H1 (cell line): ENCODE measurements around the gene BCAS3. TPM values are rescaled to one million over a fixed set of nuclear protein-coding genes. Genes with fewer than 3 reads are reported as not detected.

ENCODE experiments used
- CTCF ChIA-PET: fragments of 300-600 bp; sonication (Branson Sonifier 250); formaldehyde crosslinking; loops from one replicate; lab custom pipeline; 2021; ENCODE audit not compliant: partially characterized antibody; lab: Charles Lee
- POLR2A ChIA-PET: fragments of 300-600 bp; sonication (Branson Sonifier 250); formaldehyde crosslinking; loops from one replicate; lab custom pipeline; 2021; ENCODE audit warnings: inconsistent platforms; ENCODE audit not compliant: partially characterized antibody; lab: Charles Lee
- DNase-seq, 2 experiments: peaks; one replicate each; pipeline versions ENCODE4 v3.0.0 to v3.0.0-alpha.2; 2010 to 2022; ENCODE audit warnings: low spot score in 2 of 2, low read depth in 1 of 2, mixed read lengths in 1 of 2
- FAIRE-seq: peaks from 2 replicates; lab custom pipeline; 2011; peaks lifted over from hg19 to GRCh38; lab: Jason Lieb, UNC
- H2AFZ ChIP-seq: 2 replicates; pipeline ENCODE4 v1.8.1; 2012; ENCODE audit warnings: low read length, inconsistent platforms
- H2AK5ac ChIP-seq: 2 replicates; pipeline ENCODE4 v1.6.1; 2013; ENCODE audit warnings: low read depth, low read length
- H2BK120ac ChIP-seq: replicated peaks from 2 replicates; pipeline ENCODE3; 2013; ENCODE audit warnings: low read depth, low read length, inconsistent platforms
- H2BK12ac ChIP-seq: 2 replicates; pipeline ENCODE4 v1.6.1; 2013; ENCODE audit warnings: low read depth, low read length
- H2BK15ac ChIP-seq: 2 replicates; pipeline ENCODE4 v1.6.1; 2013; ENCODE audit warnings: low read length
- H2BK20ac ChIP-seq: 2 replicates; pipeline ENCODE4 v1.6.1; 2013; ENCODE audit warnings: low read length
- H2BK5ac ChIP-seq: 2 replicates; pipeline ENCODE4 v1.6.1; 2013; ENCODE audit warnings: low read depth, low read length
- H3K14ac ChIP-seq: 2 replicates; pipeline ENCODE4 v1.6.1; 2013; ENCODE audit warnings: inconsistent platforms; ENCODE audit not compliant: insufficient read length
- H3K18ac ChIP-seq: 2 replicates; pipeline ENCODE4 v1.6.1; 2013; ENCODE audit warnings: low read length; ENCODE audit errors: extremely low read depth
- H3K23ac ChIP-seq: 2 replicates; pipeline ENCODE4 v1.6.1; 2013; ENCODE audit warnings: inconsistent platforms; ENCODE audit not compliant: insufficient read length
- H3K23me2 ChIP-seq: 2 replicates; pipeline ENCODE4 v1.6.1; 2013; ENCODE audit warnings: low read depth, low read length
- H3K27ac ChIP-seq: 2 replicates; pipeline ENCODE4 v1.6.1; 2011; ENCODE audit warnings: low read depth, low read length, inconsistent platforms
- H3K27me3 ChIP-seq, 4 experiments: replicated peaks in 1 of 4; 1 replicate in 1 of 4; 2 replicates in 3 of 4; pipeline versions ENCODE4 v1.6.1 to v1.8.1; 2011 to 2013; ENCODE audit warnings: low read length in 3 of 4, mild to moderate bottlenecking in 3 of 4, inconsistent platforms in 2 of 4, mixed read lengths in 2 of 4, moderate library complexity in 1 of 4; ENCODE audit not compliant: control insufficient read depth in 3 of 4, insufficient read depth in 3 of 4; ENCODE audit errors: extremely low read depth in 1 of 4
- H3K36me3 ChIP-seq, 4 experiments: 2 replicates each; pipeline versions ENCODE4 v1.6.1 to v1.8.1; 2011 to 2013; ENCODE audit warnings: mild to moderate bottlenecking in 4 of 4, low read length in 3 of 4, moderate library complexity in 2 of 4, control low read depth in 1 of 4, inconsistent platforms in 1 of 4; ENCODE audit not compliant: insufficient read depth in 4 of 4, control insufficient read depth in 2 of 4
- H3K4ac ChIP-seq: replicated peaks from 2 replicates; pipeline ENCODE3; 2013; ENCODE audit warnings: low read length, low read depth, mixed read lengths, inconsistent platforms; ENCODE audit not compliant: insufficient read length
- H3K4me1 ChIP-seq, 4 experiments: replicated peaks in 1 of 4; 1 replicate in 1 of 4; 2 replicates in 3 of 4; pipeline versions ENCODE4 v1.6.1 to v1.8.1; 2011 to 2013; ENCODE audit warnings: low read length in 3 of 4, inconsistent platforms in 2 of 4, mixed read lengths in 1 of 4; ENCODE audit not compliant: insufficient read depth in 4 of 4, control insufficient read depth in 3 of 4
- H3K4me2 ChIP-seq, 2 experiments: 2 replicates each; pipeline versions ENCODE4 v1.6.1 to v1.8.1; 2011 to 2013; ENCODE audit warnings: low read depth in 2 of 2, low read length in 2 of 2, control low read depth in 1 of 2, inconsistent platforms in 1 of 2, mild to moderate bottlenecking in 1 of 2; ENCODE audit not compliant: insufficient read depth in 1 of 2
- H3K4me3 ChIP-seq, 4 experiments: fragments of 200-600, 300-600 bp in 1 of 4; sonication (generic), shearing (Covaris generic), sonication (Bioruptor Twin) in 1 of 4; 2 replicates each; pipeline versions ENCODE4 v1.5.1 to v1.8.1; 2011 to 2016; ENCODE audit warnings: low read length in 4 of 4, low read depth in 3 of 4, control low read depth in 2 of 4, inconsistent platforms in 2 of 4, mild to moderate bottlenecking in 2 of 4, mixed read lengths in 1 of 4, moderate library complexity in 1 of 4; ENCODE audit not compliant: insufficient read depth in 2 of 4; ENCODE audit errors: extremely low read depth in 1 of 4
- H3K56ac ChIP-seq: replicated peaks from 2 replicates; pipeline ENCODE3; 2013; ENCODE audit warnings: low read depth, mild to moderate bottlenecking, mixed read lengths, low read length, inconsistent platforms; ENCODE audit not compliant: insufficient read length
- H3K79me1 ChIP-seq: 2 replicates; pipeline ENCODE4 v1.6.1; 2013; ENCODE audit warnings: low read depth, low read length, control low read depth
- H3K79me2 ChIP-seq, 2 experiments: 2 replicates each; pipeline versions ENCODE4 v1.6.1 to v1.8.1; 2012 to 2013; ENCODE audit warnings: low read length in 2 of 2, mild to moderate bottlenecking in 2 of 2, inconsistent platforms in 1 of 2; ENCODE audit not compliant: insufficient read depth in 2 of 2, control insufficient read depth in 1 of 2
- H3K9ac ChIP-seq, 4 experiments: replicated peaks in 1 of 4; 1 replicate in 1 of 4; 2 replicates in 3 of 4; pipeline versions ENCODE4 v1.6.1 to v1.8.1; 2011 to 2013; ENCODE audit warnings: low read depth in 3 of 4, low read length in 3 of 4, control low read depth in 2 of 4, mild to moderate bottlenecking in 2 of 4, moderate library complexity in 2 of 4, inconsistent platforms in 1 of 4; ENCODE audit errors: extremely low read depth in 1 of 4
- H3K9me3 ChIP-seq, 2 experiments: 2 replicates each; pipeline versions ENCODE4 v1.6.1 to v1.8.1; 2012 to 2013; ENCODE audit warnings: mild to moderate bottlenecking in 2 of 2, moderate library complexity in 2 of 2, control low read depth in 1 of 2, inconsistent platforms in 1 of 2, low read depth in 1 of 2, low read length in 1 of 2, mixed read lengths in 1 of 2; ENCODE audit not compliant: insufficient read depth in 2 of 2
- H4K20me1 ChIP-seq, 2 experiments: replicated peaks in 1 of 2; 2 replicates each; pipeline versions ENCODE3 to v1.8.1; 2011 to 2013; ENCODE audit warnings: inconsistent platforms in 2 of 2, low read length in 2 of 2, mild to moderate bottlenecking in 1 of 2; ENCODE audit not compliant: insufficient read depth in 2 of 2, control insufficient read depth in 1 of 2
- H4K5ac ChIP-seq: 2 replicates; pipeline ENCODE4 v1.6.1; 2013; ENCODE audit warnings: low read length, low read depth, mixed read lengths, inconsistent platforms; ENCODE audit not compliant: insufficient read length
- H4K8ac ChIP-seq: 2 replicates; pipeline ENCODE4 v1.8.0; 2013; ENCODE audit warnings: mild to moderate bottlenecking, moderate library complexity, low read length, inconsistent platforms; ENCODE audit not compliant: insufficient read depth; ENCODE audit errors: extremely low read depth
- H4K91ac ChIP-seq: replicated peaks from 2 replicates; pipeline ENCODE3; 2013; ENCODE audit warnings: low read length, mixed read lengths, inconsistent platforms; ENCODE audit not compliant: insufficient read length
- CHD1 ChIP-seq: IDR thresholded peaks from 2 replicates; pipeline ENCODE4 v1.6.1; 2012; ENCODE audit warnings: low read depth, low read length, improper control_type of control experiment
- HDAC6 ChIP-seq: IDR thresholded peaks from one replicate; pipeline ENCODE4 v1.7.1; 2012; ENCODE audit warnings: low read depth, mild to moderate bottlenecking, inconsistent platforms, low read length, moderate library complexity
- PHF8 ChIP-seq: fragments of 200-600 bp; sonication (generic); conservative IDR thresholded peaks from 2 replicates; pipeline ENCODE4 v1.7.1; 2012; ENCODE audit warnings: low read depth, mild to moderate bottlenecking, inconsistent platforms, low read length, moderate library complexity
- RAD21 ChIP-seq, 2 experiments: IDR thresholded peaks in 1 of 2; conservative IDR thresholded peaks in 1 of 2; 2 replicates each; pipeline ENCODE4 v1.6.1; 2011; ENCODE audit warnings: low read depth in 2 of 2, low read length in 2 of 2, improper control_type of control experiment in 1 of 2, inconsistent platforms in 1 of 2, mild to moderate bottlenecking in 1 of 2, moderate library complexity in 1 of 2
- SAP30 ChIP-seq: fragments of 300-600 bp; sonication (generic); IDR thresholded peaks from 2 replicates; pipeline ENCODE4 v1.7.1; 2012; ENCODE audit warnings: low read length, moderate library complexity, mild to moderate bottlenecking, inconsistent platforms; ENCODE audit not compliant: insufficient read depth, insufficient replicate concordance
- SP2 ChIP-seq: IDR thresholded peaks from 2 replicates; pipeline ENCODE4 v1.6.1; 2012; ENCODE audit warnings: mild to moderate bottlenecking, low read length, inconsistent platforms
- WGBS, 2 experiments: shearing (Covaris generic) in 1 of 2; methylation state at CpG; one replicate each; pipeline versions ENCODE4 v1.1.6 to v1.1.7; 2013 to 2015; ENCODE audit warnings: low lambda C conversion rate in 2 of 2, mixed read lengths in 2 of 2, inconsistent platforms in 1 of 2, low coverage in 1 of 2, missing lambda C conversion rate in 1 of 2; ENCODE audit not compliant: insufficient replicate concordance in 2 of 2, insufficient coverage in 1 of 2, insufficient read length in 1 of 2; ENCODE audit errors: extremely low coverage in 1 of 2, missing lambda C conversion rate in 1 of 2; 5-methylcytosine and 5-hydroxymethylcytosine counted together
- polyA plus RNA-seq, 7 experiments: library from polyadenylated mRNA; depleted of rRNA in 3 of 7; stranded (reverse) in 5 of 7; unstranded in 2 of 7; fragments of >200 nt in 5 of 7; fragments of 200-250 nt in 2 of 7; gene quantifications; 1 replicate in 5 of 7; 2 replicates in 1 of 7; 4 replicates in 1 of 7; pipeline versions ENCODE4 v1.2.1 to v1.2.3, GENCODE V29; 2011 to 2013; ENCODE audit warnings: missing spikeins in 2 of 7, mixed read lengths in 2 of 7
- total RNA-seq: library from RNA; stranded (reverse); fragmentation: NEBNext Ultra II Directional; extraction: Animal tissue kit (Norgen Biotek cat#: 25700); gene quantifications from 2 replicates; pipeline ENCODE4 v1.2.1, GENCODE V29; 2021
- TF ChIP-seq, protein P1 (sequence below): IDR thresholded peaks from 2 replicates; pipeline ENCODE4 v1.6.1; 2011; ENCODE audit warnings: low read depth, mild to moderate bottlenecking, low read length; ENCODE audit not compliant: insufficient read depth

BCAS3 gene
- total and polyA plus RNA-seq, 2 of the 8 experiments (the other 6 are each of a cell fraction or from before 2014, with no cell fraction given) = 9.9 to 13.3 TPM

DNA sequence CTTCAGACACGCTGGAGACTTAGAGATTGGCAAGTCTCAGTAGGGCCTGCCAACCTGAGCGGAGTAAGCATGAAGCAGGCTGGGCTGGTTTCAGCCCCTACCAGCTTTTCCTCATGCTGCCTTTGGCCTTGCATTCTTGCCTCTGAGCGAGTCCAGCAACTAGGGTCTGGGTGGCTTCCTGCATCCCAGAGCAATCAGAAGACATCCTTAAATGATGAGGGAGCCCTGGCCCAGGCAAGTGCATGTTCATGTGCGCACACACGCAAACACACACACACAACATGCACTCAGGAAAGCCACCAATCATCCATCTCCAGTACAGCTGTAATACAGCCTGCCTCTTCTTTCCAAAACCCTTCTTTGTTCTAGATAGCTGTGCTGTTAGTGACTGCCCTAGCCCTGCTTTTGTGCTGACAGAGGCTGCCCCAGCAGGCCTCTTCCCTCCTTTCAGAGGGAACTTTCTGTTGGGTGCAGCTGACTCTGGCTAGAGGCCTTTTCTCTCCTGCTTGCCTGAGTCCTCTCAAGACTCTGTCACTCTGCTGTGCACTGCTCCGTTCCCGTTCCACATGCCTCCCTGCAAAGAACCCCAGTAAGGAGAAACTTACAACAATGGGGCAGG is 691.3 kb downstream of the BCAS3 start:
- no peak overlapping the region for H4K91ac ChIP-seq
- DNase-seq = no peak
- H3K23ac ChIP-seq = no peak overlapping the region
- no peaks in the 10 kb centered on the region; a peak in 1 of 7 replicates for H3K27me3 ChIP-seq
- no peak overlapping the region for H2AFZ ChIP-seq
- no peak overlapping the region for H2BK20ac ChIP-seq
- H2AK5ac ChIP-seq = no peak overlapping the region
- H3K56ac ChIP-seq = no peak overlapping the region
- H4K8ac ChIP-seq = no peak overlapping the region
- H4K20me1 ChIP-seq = peaks cover 0 to 2% of the 10 kb centered on the region in 2 experiments
- CTCF ChIA-PET = interaction anchor here (1.2 to 3.3 kb wide), 3 partner anchors 10 to 23 kb away, joined by 3 to 10 read pairs (median 8); no protein-coding TSS in a partner anchor
- H3K9ac ChIP-seq = no peak overlapping the region
- peaks cover 0 to 3% (median 1%) of the 10 kb centered on the region in 4 experiments; a peak in 2 of 7 replicates for H3K4me1 ChIP-seq
- H3K14ac ChIP-seq = no peak overlapping the region
- no peaks in the 10 kb centered on the region for H3K79me2 ChIP-seq
- 97% methylated on average over 7 of the region's 7 CpGs; no CpG with 5 or more reads in 1 of the 2 experiments for WGBS, 2 experiments
- H3K9me3 ChIP-seq = no peaks in the 10 kb centered on the region
- no peak overlapping the region for H2BK12ac ChIP-seq
- no peak overlapping the region for H3K4me2 ChIP-seq
- H3K23me2 ChIP-seq = no peaks in the 10 kb centered on the region
- no peak for FAIRE-seq
- H2BK120ac ChIP-seq = no peak overlapping the region
- no peak overlapping the region for H3K27ac ChIP-seq
- no peak overlapping the region for H4K5ac ChIP-seq
- H3K4ac ChIP-seq = no peak overlapping the region
- POLR2A ChIA-PET = no interaction called here
- no peak overlapping the region for H3K18ac ChIP-seq
- H3K4me3 ChIP-seq = no peak overlapping the region
- no peaks in the 10 kb centered on the region for H3K79me1 ChIP-seq
- H2BK15ac ChIP-seq = peak overlapping the region; percentile 8; the same call in 1 of the 2 replicates
- H2BK5ac ChIP-seq = no peak overlapping the region
- no peaks in the 10 kb centered on the region for H3K36me3 ChIP-seq
- TF ChIP-seq CHD1 (no peak), RAD21 (IDR thresholded peaks at IDR 0.05 in 1 of 2, conservative IDR thresholded peaks at IDR 0.05 in 1 of 2; ENCODE audit: low read depth in 2 of 2, low read length in 2 of 2) (no peak), SP2 (no peak), PHF8 (no peak), SAP30 (no peak), HDAC6 (no peak)
- TF ChIP-seq, protein P1, sequence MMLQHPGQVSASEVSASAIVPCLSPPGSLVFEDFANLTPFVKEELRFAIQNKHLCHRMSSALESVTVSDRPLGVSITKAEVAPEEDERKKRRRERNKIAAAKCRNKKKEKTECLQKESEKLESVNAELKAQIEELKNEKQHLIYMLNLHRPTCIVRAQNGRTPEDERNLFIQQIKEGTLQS = no peak
